A549 treated with RU486 at 1 μM for 4 hours (cell line): ENCODE data around the gene DPYSL3. TPM values are rescaled to one million over a fixed set of nuclear protein-coding genes. Genes with fewer than 3 reads are reported as not detected.

ENCODE experiments used
- total RNA-seq: library from RNA; stranded (reverse); fragments of 200-300 nt; extraction: Qiagen RNA extraction; gene quantifications from 5 replicates; pipeline ENCODE4 v1.2.3, GENCODE V29; 2022; ENCODE audit warnings: low read depth

The DPYSL3 gene
- total RNA-seq = 15.9 to 19.9 TPM (median 16.9 TPM) in 5 replicates

GRCh38 chr5:147509710-147510651 lies at the start of gene DPYSL3:
Gene DPYSL3, minus strand, starts transcription at chr5:147510068. Its CDS starts 210 bp downstream, at chr5:147509858.

